ENCODE data around the gene DHODH. TPM values are rescaled to one million over a fixed set of nuclear protein-coding genes. Genes with fewer than 3 reads are reported as not detected.
A peak's percentile ranks its signal among the peaks of the same experiment; 100 is the strongest.
"Not testable (repeated sequence)": the region's sequence is repeated elsewhere in the genome, so short reads cannot be mapped to it uniquely, and the experiment has no call there.

DHODH gene
- total RNA-seq, 1 donor from 2014 or later, result 3.9 TPM

- DNase-seq, result not testable (repeated sequence)
Measured at GRCh38 chr16:72054254-72054847, 45.8 kb downstream of the DHODH start, which contains the start of gene HP. Gene HP (plus strand): TSS chr16:72054505. CDS start chr16:72054653, 148 bp downstream.

GRCh38 chr16:72055911-72056310 is 47.4 kb downstream of the DHODH start:
- no peak for DNase-seq

- not testable (repeated sequence) for DNase-seq
Measured at GRCh38 chr16:72057313-72057712, 48.8 kb downstream of the DHODH start.

GRCh38 chr16:72059060-72059459 is 50.5 kb downstream of the DHODH start:
- not testable (repeated sequence) for DNase-seq

- DNase-seq, result no peak
Measured at GRCh38 chr16:72060405-72060804, 51.9 kb downstream of the DHODH start.

- DNase-seq, result no peak
Measured at GRCh38 chr16:72061564-72061963, 53.0 kb downstream of the DHODH start.

- DNase-seq, result no peak
Measured at GRCh38 chr16:72064361-72064894, 55.9 kb downstream of the DHODH start.

- no peak for DNase-seq
Measured at GRCh38 chr16:72066747-72067146, 58.2 kb downstream of the DHODH start.

GRCh38 chr16:72068930-72069329 is 60.4 kb downstream of the DHODH start:
- no peak for DNase-seq

GRCh38 chr16:72072514-72073342 is 64.2 kb downstream of the DHODH start:
- no peak for DNase-seq

GRCh38 chr16:72073560-72074230 is 65.2 kb downstream of the DHODH start:
- DNase-seq, result peak; percentile 17

GRCh38 chr16:72075067-72075466 is 66.5 kb downstream of the DHODH start:
- not testable (repeated sequence) for DNase-seq

Small RNA genes within 50 kb of the gene (small RNA-seq; reads per million reads assigned to genes)
- not detected for gene RPL39P31

Other genes starting within 250 kb of the DHODH start
- gene AP1G1, start 199.9 kb upstream of the DHODH start, total RNA-seq, result 119 TPM
- gene ATXN1L, start 162.8 kb upstream of the DHODH start, total RNA-seq, result 10.5 TPM
- 35.1 TPM for gene ZNF821, start 124.6 kb upstream of the DHODH start, total RNA-seq
- 122 TPM for gene IST1, start 113.2 kb upstream of the DHODH start, total RNA-seq
- 0.16 TPM for gene PKD1L3, start 8.3 kb upstream of the DHODH start, total RNA-seq
- 1.4 TPM for gene HP, start 45.8 kb downstream of the DHODH start, total RNA-seq
- gene HPR, start 54.5 kb downstream of the DHODH start, total RNA-seq, result not detected
- gene TXNL4B, start 84.9 kb downstream of the DHODH start, total RNA-seq, result 10.6 TPM
- 44.6 TPM for gene DHX38, start 85.1 kb downstream of the DHODH start, total RNA-seq
- 2.5 TPM for gene PMFBP1, start 163.4 kb downstream of the DHODH start, total RNA-seq

Data from occipital lobe (tissue), 3 donors.